22Rv1 (cell line): ENCODE data around the gene GFY.

Source experiments
- H3K27ac ChIP-seq: fragments of 450-650 bp; 2 replicates; pipeline ENCODE4 v1.5.1; 2017
- ZFX ChIP-seq: fragments of 450-650 bp; IDR thresholded peaks from 2 replicates; pipeline ENCODE4 v1.6.1; 2017; ENCODE audit warnings: antibody characterized with exemption, borderline replicate concordance
- TF ChIP-seq, protein P1 (sequence below): fragments of 450-650 bp; IDR thresholded peaks from 2 replicates; pipeline ENCODE4 v1.5.1; 2017; ENCODE audit warnings: mild to moderate bottlenecking

GFY gene

GRCh38 chr19:49423071-49423984, 1.9 kb upstream of the GFY start, which contains the start of gene PTH2:
Gene PTH2, minus strand, starts transcription at chr19:49423441. Its CDS starts 102 bp downstream, at chr19:49423339.
- TF ChIP-seq, protein P1, sequence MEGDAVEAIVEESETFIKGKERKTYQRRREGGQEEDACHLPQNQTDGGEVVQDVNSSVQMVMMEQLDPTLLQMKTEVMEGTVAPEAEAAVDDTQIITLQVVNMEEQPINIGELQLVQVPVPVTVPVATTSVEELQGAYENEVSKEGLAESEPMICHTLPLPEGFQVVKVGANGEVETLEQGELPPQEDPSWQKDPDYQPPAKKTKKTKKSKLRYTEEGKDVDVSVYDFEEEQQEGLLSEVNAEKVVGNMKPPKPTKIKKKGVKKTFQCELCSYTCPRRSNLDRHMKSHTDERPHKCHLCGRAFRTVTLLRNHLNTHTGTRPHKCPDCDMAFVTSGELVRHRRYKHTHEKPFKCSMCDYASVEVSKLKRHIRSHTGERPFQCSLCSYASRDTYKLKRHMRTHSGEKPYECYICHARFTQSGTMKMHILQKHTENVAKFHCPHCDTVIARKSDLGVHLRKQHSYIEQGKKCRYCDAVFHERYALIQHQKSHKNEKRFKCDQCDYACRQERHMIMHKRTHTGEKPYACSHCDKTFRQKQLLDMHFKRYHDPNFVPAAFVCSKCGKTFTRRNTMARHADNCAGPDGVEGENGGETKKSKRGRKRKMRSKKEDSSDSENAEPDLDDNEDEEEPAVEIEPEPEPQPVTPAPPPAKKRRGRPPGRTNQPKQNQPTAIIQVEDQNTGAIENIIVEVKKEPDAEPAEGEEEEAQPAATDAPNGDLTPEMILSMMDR = no peak
- TF ChIP-seq ZFX = no peak
- H3K27ac ChIP-seq = peak within 1 kb of the TSS; percentile 85

DNA sequence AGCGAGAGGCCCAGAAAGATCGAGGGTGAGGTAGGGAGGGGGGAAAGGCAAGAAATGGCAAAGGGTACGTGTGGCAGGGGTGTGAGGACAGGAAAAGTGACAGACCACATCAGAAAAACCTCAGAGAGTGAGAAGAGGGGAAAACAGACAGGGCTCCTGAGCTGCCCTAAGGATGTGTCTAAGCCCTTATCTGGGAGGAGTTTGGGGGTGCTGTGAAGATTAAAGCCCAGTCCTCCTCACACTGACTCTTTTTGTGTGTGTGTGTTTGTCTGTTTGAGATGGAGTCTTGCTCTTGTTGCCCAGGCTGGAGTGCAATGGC, 1.2 kb upstream of the GFY start:
- H3K27ac ChIP-seq = peak overlapping the region; percentile 85
- TF ChIP-seq ZFX = no peak
- TF ChIP-seq, protein P1 = no peak

DNA sequence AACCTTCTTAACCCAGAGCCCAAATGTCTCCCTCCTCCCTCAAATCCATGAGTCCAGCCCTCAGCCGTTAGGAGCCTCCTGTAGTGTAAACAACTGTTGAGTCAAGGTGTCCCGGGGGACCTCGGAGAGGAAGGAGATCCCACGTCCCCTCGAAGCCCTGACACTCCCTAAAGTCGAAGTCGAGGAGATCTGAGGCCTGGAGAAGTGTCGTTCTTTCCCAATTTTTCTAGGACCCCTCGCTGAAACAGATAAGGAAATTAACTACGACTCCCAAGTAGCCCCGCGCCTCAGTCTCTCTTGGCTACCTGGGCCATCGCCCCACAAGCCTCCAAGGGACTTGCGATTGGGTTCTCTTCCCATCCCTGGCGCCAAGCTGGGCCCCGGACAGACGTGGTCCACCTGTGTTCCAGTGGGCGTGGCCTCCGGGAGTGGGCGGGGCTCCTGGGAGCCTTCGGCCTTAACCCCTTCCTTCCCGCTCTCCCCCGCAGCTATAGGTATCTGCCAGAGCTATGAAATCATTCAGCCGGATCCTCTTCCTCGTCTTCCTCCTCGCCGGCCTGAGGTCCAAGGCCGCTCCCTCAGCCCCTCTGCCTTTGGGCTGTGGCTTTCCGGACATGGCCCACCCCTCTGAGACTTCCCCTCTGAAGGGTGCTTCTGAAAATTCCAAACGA, 869 bp downstream of the GFY start:
- TF ChIP-seq, protein P1 = no peak
- no peak for TF ChIP-seq ZFX
- peak overlapping the region; percentile 85 for H3K27ac ChIP-seq

- H3K27ac ChIP-seq = peak overlapping the region; percentile 85
- TF ChIP-seq, protein P1 = no peak
- TF ChIP-seq ZFX = no peak
Observed at GRCh38 chr19:49427339-49427738, 2.2 kb downstream of the GFY start.

DNA sequence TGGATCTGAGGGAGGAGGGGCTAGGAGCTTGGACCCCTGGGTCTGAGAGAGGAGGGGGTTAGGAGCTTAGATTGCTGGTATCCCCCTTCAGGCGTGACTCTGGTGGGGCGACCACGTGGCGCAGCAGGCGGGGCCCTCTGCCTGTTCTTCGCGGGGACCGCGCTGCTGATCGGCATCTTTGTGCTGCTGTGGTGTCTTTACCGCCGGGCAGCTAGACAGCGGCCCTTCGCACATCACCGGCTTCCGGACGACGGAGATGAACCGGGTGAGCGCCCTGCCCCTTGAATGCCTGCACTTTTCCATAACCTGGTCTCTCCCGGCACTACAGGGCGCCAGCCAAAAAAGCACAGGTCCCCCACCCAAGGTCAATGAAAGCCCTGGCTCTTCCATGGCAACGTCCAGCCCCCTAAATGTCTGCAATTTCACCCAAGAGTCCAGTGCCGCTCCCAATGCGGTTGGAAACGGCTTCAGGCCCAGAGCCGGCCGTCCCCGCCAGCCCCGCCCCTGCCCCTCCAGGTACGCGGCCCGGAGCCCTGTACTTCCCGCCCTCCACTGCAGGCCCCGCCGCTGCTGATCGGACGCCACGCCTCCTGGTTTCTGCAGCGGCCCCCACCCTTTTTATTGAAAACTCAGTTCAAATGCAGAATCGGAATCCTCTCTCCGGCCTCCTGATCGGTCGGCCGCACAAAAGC, 2.8 kb downstream of the GFY start:
- peak overlapping the region; percentile 85 for H3K27ac ChIP-seq

DNA sequence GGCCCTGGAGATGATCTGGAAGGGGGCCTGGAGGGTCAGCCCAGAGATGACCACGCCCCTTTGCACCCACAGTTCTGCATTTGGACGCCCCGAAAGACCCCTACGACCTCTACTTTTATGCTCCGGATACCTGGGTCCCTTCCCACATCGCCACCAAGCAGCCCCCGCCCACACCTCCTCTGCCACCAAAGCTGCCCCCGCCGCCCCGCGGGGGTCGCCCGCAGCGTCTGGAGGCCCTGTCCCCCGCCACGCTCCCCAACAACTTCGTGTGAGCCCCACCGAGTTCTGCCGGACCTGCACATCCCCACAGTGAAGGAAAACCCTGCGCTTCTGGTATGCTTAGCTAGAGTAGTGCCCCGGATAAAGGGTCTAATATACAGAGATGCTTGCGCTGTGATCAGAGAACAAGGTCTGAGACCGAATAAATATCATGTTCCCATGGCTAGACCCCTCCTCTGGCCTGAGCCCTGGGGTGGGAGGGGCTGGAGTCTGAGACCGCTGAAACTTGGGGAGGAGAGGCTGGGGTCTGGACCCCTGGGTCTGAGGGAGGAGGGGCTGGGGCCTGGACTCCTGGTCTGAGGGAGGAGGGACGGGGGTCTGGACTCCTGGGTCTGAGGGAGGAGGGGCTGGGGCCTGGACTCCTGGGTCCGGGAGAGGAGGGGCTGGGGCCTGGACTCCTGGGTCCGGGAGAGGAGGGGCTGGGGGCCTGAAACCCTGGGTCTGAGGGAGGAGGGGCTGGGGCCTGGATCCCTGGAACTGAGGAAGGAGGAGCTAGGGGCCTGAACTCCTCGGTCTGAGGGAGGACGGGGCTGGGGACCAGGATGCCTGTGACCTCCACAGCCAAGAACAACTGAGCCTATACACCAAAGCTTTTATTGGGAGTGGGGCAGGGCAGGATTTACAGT, 3.6 kb downstream of the GFY start:
- H3K27ac ChIP-seq = peak overlapping the region; percentile 85
- no peak for TF ChIP-seq ZFX
- TF ChIP-seq, protein P1 = no peak

More for the DNA sequence above, 2.8 kb downstream of the GFY start:
- TF ChIP-seq, protein P1 = no peak
- no peak for TF ChIP-seq ZFX
